ENCODE data around the gene ELOA. TPM values are rescaled to one million over a fixed set of nuclear protein-coding genes. Genes with fewer than 3 reads are reported as not detected.

The ELOA gene
- total RNA-seq, 2 donors from 2014 or later: 33.3 to 42.4 TPM

DNA sequence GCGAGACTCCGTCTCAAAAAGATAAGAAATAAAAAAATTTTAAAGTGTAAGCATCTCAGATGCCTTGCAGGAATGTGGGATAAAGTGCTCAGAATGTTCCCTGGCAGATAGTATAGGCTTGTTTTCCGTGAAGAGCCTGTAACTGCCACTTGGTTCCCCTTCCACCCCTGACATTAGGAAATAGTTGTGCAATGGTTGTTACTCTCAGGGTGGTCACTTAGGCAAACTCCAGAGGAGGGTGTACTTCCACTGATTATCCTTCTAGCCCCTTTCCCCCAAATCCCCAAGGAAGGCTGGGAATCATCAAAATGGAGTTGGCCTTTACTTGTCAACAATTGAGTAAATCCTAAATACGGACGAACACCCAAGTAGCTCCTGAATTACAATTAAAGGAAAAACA is 41.3 kb upstream of the ELOA start:
- Histone ChIP-seq H3K36me3 (ENCODE audit: control insufficient read depth, insufficient read depth, low read length) (peaks cover 74% of the 10 kb centered on the region), H3K27ac (ENCODE audit: low read depth, low read length) (no peak overlapping the region), H3K4me1 (ENCODE audit: control insufficient read depth, insufficient read depth, low read length) (no peaks in the 10 kb centered on the region), H3K4me3 (ENCODE audit: low read length) (no peak overlapping the region), H3K27me3 (ENCODE audit: control insufficient read depth, insufficient read depth, low read length, poor library complexity, severe bottlenecking) (no peaks in the 10 kb centered on the region), H3K9ac (ENCODE audit: extremely low read depth, low read length, poor library complexity, severe bottlenecking) (no peak overlapping the region), H3K9me3 (ENCODE audit: control insufficient read depth, low read length) (no peaks in the 10 kb centered on the region)
- Mint-ChIP-seq H3K27me3 (ENCODE audit: insufficient read depth) (no peaks in the 10 kb centered on the region), H3K27ac (no peak overlapping the region), H3K36me3 (ENCODE audit: low read depth) (peaks cover 68% of the 10 kb centered on the region), H3K4me3 (no peak overlapping the region), H3K4me1 (peaks cover 8% of the 10 kb centered on the region), H3K9me3 (no peaks in the 10 kb centered on the region)
- 96 to 98% methylated on average over 5 of the region's 5 CpGs for WGBS, 2 experiments (ENCODE audit: insufficient coverage in 1 of 2, insufficient read length in 1 of 2)
- no peak for DNase-seq
- TF ChIP-seq, protein P1, sequence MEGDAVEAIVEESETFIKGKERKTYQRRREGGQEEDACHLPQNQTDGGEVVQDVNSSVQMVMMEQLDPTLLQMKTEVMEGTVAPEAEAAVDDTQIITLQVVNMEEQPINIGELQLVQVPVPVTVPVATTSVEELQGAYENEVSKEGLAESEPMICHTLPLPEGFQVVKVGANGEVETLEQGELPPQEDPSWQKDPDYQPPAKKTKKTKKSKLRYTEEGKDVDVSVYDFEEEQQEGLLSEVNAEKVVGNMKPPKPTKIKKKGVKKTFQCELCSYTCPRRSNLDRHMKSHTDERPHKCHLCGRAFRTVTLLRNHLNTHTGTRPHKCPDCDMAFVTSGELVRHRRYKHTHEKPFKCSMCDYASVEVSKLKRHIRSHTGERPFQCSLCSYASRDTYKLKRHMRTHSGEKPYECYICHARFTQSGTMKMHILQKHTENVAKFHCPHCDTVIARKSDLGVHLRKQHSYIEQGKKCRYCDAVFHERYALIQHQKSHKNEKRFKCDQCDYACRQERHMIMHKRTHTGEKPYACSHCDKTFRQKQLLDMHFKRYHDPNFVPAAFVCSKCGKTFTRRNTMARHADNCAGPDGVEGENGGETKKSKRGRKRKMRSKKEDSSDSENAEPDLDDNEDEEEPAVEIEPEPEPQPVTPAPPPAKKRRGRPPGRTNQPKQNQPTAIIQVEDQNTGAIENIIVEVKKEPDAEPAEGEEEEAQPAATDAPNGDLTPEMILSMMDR (conservative IDR thresholded peaks at IDR 0.05): no peak

DNA sequence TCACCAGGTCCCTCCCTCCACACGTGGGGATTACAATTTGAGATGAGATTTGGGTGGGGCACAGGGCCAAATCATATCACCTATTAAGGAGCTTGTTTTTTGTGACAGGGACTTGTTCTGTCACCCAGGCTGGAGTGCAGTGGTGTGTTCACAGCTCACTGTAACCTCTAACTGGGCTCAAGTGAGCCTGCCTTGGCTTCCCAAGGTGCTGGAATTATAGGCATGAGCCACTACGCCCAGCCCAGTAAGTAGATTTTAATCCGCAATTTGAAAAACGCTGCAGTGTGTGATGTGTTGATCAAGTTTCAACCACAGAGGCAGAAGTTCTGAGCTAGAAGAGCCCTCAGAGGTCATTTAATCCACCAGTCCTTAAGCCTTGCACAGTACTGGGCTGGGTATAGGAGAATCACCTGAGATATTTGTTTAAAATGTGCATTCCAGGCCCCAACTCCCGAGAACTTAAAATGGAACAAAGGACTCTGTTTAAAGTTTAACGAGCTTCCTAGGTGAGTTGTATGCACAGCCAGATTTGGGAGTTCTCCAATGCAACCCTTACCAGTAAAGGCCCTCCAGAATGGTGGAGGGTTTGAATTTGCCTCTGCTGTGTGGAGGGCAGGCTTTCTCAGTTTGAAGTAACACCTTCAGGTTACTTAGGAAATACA is 38.3 kb upstream of the ELOA start:
- H3K9me3 ChIP-seq (ENCODE audit: control insufficient read depth, low read length): no peaks in the 10 kb centered on the region
- TF ChIP-seq, protein P1 (conservative IDR thresholded peaks at IDR 0.05): no peak
- no peaks in the 10 kb centered on the region for H3K27me3 ChIP-seq (ENCODE audit: control insufficient read depth, insufficient read depth, low read length, poor library complexity, severe bottlenecking)
- no peak overlapping the region for H3K4me3 ChIP-seq (ENCODE audit: low read length)
- no peak overlapping the region for H3K27ac ChIP-seq (ENCODE audit: low read depth, low read length)
- Mint-ChIP-seq H3K36me3 (ENCODE audit: low read depth) (peaks cover 54% of the 10 kb centered on the region), H3K27ac (peak overlapping the region; percentile 68), H3K4me3 (no peak overlapping the region), H3K27me3 (ENCODE audit: insufficient read depth) (no peaks in the 10 kb centered on the region), H3K4me1 (peaks cover 8% of the 10 kb centered on the region), H3K9me3 (no peaks in the 10 kb centered on the region)
- no peak overlapping the region for H3K9ac ChIP-seq (ENCODE audit: extremely low read depth, low read length, poor library complexity, severe bottlenecking)
- DNase-seq: no peak
- no peaks in the 10 kb centered on the region for H3K4me1 ChIP-seq (ENCODE audit: control insufficient read depth, insufficient read depth, low read length)
- peaks cover 45% of the 10 kb centered on the region for H3K36me3 ChIP-seq (ENCODE audit: control insufficient read depth, insufficient read depth, low read length)
- WGBS, 2 experiments (ENCODE audit: insufficient coverage in 1 of 2, insufficient read length in 1 of 2): 87 to 93% methylated on average over 4 to 6 of the region's 6 CpGs

DNA sequence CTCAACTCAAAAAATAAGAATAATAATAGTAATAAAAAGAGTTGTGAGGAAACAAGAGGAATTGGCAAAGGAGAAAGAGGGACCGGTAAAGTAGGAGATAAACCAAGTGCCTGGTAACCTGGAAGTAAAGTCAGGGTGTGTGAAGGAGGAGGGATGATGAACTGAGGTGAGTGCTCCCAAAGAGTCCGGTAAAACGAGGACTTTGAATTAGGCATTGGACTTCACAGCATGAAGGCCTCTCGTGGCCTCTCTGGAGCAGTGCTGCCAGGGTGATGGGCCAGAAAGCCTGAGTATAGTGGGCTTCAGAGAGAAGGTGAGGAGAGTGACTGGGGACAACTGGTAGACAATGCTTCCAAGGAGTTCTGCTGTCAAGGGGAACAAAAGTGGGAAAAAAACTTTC is 34.0 kb upstream of the ELOA start:
- H3K9me3 Mint-ChIP-seq: no peaks in the 10 kb centered on the region
- no peak for DNase-seq
- Histone ChIP-seq H3K4me3 (ENCODE audit: low read length) (no peak overlapping the region), H3K4me1 (ENCODE audit: control insufficient read depth, insufficient read depth, low read length) (no peaks in the 10 kb centered on the region), H3K27me3 (ENCODE audit: control insufficient read depth, insufficient read depth, low read length, poor library complexity, severe bottlenecking) (no peaks in the 10 kb centered on the region), H3K36me3 (ENCODE audit: control insufficient read depth, insufficient read depth, low read length) (peaks cover 28% of the 10 kb centered on the region), H3K9me3 (ENCODE audit: control insufficient read depth, low read length) (no peaks in the 10 kb centered on the region), H3K9ac (ENCODE audit: extremely low read depth, low read length, poor library complexity, severe bottlenecking) (no peak overlapping the region), H3K27ac (ENCODE audit: low read depth, low read length) (no peak overlapping the region)
- no peaks in the 10 kb centered on the region for H3K27me3 Mint-ChIP-seq (ENCODE audit: insufficient read depth)
- TF ChIP-seq, protein P1 (conservative IDR thresholded peaks at IDR 0.05): no peak
- peaks cover 36% of the 10 kb centered on the region for H3K36me3 Mint-ChIP-seq (ENCODE audit: low read depth)
- H3K4me1 Mint-ChIP-seq: peaks cover 8% of the 10 kb centered on the region
- H3K4me3 Mint-ChIP-seq: no peak overlapping the region
- 96 to 100% methylated on average over 4 of the region's 4 CpGs for WGBS, 2 experiments (ENCODE audit: insufficient coverage in 1 of 2, insufficient read length in 1 of 2)
- peak overlapping the region; percentile 29 for H3K27ac Mint-ChIP-seq

Measured in endodermal cell (in vitro differentiated cells).